Adrenal gland (tissue), 12 donors: Measurements from ENCODE around the gene SMAP2. TPM values are rescaled to one million over a fixed set of nuclear protein-coding genes. Genes with fewer than 3 reads are reported as not detected.
A peak's percentile ranks its signal among the peaks of the same experiment; 100 is the strongest.

Experiments
- DNase-seq, 7 donors: peaks; one replicate each; pipeline ENCODE4 v3.0.0-alpha.2; 2019 to 2020
- H3K27ac ChIP-seq, 5 donors: fragments of 200-600 bp; sonication (generic) in 4 of 5; 1 replicate in 3 of 5; 2 replicates in 2 of 5; pipeline versions ENCODE4 v1.5.1 to v1.8.0; 2016 to 2020; ENCODE audit warnings: mild to moderate bottlenecking in 1 of 5
- H3K27me3 ChIP-seq: fragments of 200-600 bp; 2 replicates; pipeline ENCODE4 v1.8.0; 2021
- H3K36me3 ChIP-seq, 2 donors: fragments of 200-600 bp; replicated peaks in 1 of 2; 1 replicate in 1 of 2; 2 replicates in 1 of 2; pipeline versions ENCODE4 v1.5.1 to v1.8.0; 2018 to 2022
- H3K4me1 ChIP-seq, 2 donors: fragments of 200-600 bp; replicated peaks in 1 of 2; 1 replicate in 1 of 2; 2 replicates in 1 of 2; pipeline versions ENCODE4 v1.5.1 to v1.8.0; 2018 to 2021
- H3K4me3 ChIP-seq, 4 donors: fragments of 200-600 bp; sonication (generic) in 3 of 4; one replicate each; pipeline ENCODE4 v1.5.1; 2016 to 2018
- H3K9me3 ChIP-seq, 3 donors: fragments of 200-600 bp; sonication (generic) in 1 of 3; replicated peaks in 1 of 3; 1 replicate in 2 of 3; 2 replicates in 1 of 3; pipeline versions ENCODE4 v1.5.1 to v1.8.0; 2016 to 2021
- POLR2A ChIP-seq, 2 donors: fragments of 450-650 bp; IDR thresholded peaks; one replicate each; pipeline ENCODE4 v1.6.1; 2017; ENCODE audit warnings: antibody characterized with exemption in 2 of 2, mild to moderate bottlenecking in 2 of 2, moderate library complexity in 1 of 2
- WGBS, 4 donors: extraction: QIAGEN DNeasy Blood & Tissue Kit in 2 of 4; methylation state at CpG; one replicate each; pipeline versions ENCODE4 v1.1.5 to v1.1.7; 2013 to 2017; 5-methylcytosine and 5-hydroxymethylcytosine counted together
- intact Hi-C, 2 donors: fragments of 100-400 bp; cut with DNase I; formaldehyde crosslinking; loops; one replicate each; pipeline versions ENCODE4 v1.14.1 to v1.15.0; 2022 to 2023
- polyA plus RNA-seq, 3 donors: library from polyadenylated mRNA; stranded (reverse); fragments of 200-250 nt in 2 of 3; fragments of 350-450 nt in 1 of 3; fragmentation: Illumina TruSeq in 1 of 3; extraction: RNeasy Lipid Tissue Mini Kit (QIAGEN cat#74804) in 1 of 3; gene quantifications; one replicate each; pipeline ENCODE4 v1.2.3, GENCODE V29; 2013 to 2014
- total RNA-seq, 9 donors: library from RNA; depleted of rRNA in 4 of 9; stranded (reverse); fragments of >200 nt in 4 of 9; fragments of 120-200 nt in 1 of 9; fragmentation: NEBNext Ultra II Directional in 1 of 9; extraction: Animal tissue kit (Norgen Biotek cat#: 25700) in 1 of 9; gene quantifications; one replicate each; pipeline versions ENCODE4 v1.1.0 to v1.2.4, GENCODE V29; 2013 to 2023
- TF ChIP-seq, protein P1 (sequence below), 6 experiments: fragments of 450-650 bp in 4 of 6; fragments of 200-600 bp in 2 of 6; sonication (generic) in 1 of 6; IDR thresholded peaks; 1 replicate in 5 of 6; 2 replicates in 1 of 6; pipeline versions ENCODE4 v1.5.1 to v1.8.0; 2016 to 2021; ENCODE audit warnings: antibody characterized with exemption in 6 of 6, mild to moderate bottlenecking in 2 of 6, moderate library complexity in 1 of 6
- donor health status: healthy with polysubstance abuse.
- donor health status: Bipolar disorder and iron deficiency.
- donor health status: DM: yes; HTN: yes; CAD: no.
- donor health status: DM: no; HTN: no; CAD: no.
- donor health status: DM: no; HTN: no; CAD: no.
- donor health status: DM: yes; HTN: yes; CAD: no.

Gene SMAP2
- total and polyA plus RNA-seq, 12 donors = 15.0 to 55.9 (median 36.3) TPM

DNA sequence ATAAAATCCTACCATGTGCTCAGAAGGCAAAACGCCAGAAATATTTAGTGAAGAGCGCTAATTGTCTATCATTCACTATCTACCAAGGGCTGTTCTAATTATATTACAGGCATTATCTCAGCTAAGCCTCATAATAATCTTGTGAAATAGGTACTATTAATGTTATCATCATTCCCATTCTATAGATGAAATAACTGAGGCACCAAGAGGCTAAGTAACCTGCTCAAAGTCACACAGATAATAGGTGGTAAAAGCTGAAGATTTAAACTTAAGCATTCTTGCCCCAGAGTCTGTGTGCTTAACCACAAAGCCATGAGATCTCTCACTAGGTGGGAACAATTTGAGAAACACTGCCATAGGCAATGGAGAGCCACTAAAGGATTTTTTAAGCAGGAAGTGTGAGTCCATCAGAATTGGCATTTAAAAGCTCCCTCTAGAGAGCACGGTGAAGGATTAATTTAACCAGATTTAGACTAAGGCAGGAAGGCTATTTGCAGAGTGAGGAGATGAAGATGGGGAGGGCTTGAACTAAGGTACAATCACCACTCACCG lies 1.7 kb upstream of the SMAP2 start:
- DNase-seq = no peak
- Histone ChIP-seq H3K27ac (no peak overlapping the region), H3K9me3 (no peaks in the 10 kb centered on the region), H3K4me3 (no peak overlapping the region), H3K36me3 (no peaks in the 10 kb centered on the region), H3K4me1 (peaks cover 0 to 15% of the 10 kb centered on the region in 2 donors), H3K27me3 (no peaks in the 10 kb centered on the region)
- intact Hi-C loops = no loop called here
- no peak for TF ChIP-seq POLR2A (IDR thresholded peaks at IDR 0.05)
- TF ChIP-seq, protein P1, sequence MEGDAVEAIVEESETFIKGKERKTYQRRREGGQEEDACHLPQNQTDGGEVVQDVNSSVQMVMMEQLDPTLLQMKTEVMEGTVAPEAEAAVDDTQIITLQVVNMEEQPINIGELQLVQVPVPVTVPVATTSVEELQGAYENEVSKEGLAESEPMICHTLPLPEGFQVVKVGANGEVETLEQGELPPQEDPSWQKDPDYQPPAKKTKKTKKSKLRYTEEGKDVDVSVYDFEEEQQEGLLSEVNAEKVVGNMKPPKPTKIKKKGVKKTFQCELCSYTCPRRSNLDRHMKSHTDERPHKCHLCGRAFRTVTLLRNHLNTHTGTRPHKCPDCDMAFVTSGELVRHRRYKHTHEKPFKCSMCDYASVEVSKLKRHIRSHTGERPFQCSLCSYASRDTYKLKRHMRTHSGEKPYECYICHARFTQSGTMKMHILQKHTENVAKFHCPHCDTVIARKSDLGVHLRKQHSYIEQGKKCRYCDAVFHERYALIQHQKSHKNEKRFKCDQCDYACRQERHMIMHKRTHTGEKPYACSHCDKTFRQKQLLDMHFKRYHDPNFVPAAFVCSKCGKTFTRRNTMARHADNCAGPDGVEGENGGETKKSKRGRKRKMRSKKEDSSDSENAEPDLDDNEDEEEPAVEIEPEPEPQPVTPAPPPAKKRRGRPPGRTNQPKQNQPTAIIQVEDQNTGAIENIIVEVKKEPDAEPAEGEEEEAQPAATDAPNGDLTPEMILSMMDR (IDR thresholded peaks at IDR 0.05) = no peak
- WGBS, 4 donors = 65 to 74% (median 71%) methylated on average over 4 of the region's 4 CpGs

DNA sequence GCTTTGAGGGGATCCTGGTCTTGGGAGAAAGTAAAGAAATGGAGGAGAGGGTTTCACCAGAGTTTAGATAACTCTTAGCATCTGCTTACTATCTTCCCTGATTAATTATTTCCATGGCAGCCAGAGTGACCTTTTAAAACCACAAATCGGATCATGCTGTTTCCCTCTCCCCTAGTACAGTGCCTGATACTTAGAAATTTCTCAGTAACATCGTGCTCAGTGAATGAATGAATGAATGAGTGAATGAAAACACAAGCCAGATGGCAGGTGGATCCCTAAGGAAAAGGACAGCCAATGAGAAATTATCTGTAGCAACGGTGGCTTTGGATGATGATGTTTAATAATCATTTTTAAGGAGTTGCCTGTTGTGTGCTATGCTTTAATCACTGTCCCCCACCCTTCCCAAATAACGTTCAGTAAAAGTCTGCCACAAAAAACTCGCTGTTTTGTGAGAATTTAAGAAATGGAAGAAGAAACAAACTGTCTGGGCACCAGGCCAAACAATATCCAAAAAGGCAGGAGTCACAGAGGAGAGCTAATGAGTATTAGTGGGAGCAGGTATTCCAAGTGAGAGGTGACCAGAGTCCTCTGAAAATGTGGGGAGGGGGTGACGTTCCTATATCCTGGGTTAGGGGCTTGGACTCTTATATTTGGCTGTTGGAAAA lies 737 bp upstream of the SMAP2 start:
- TF ChIP-seq, protein P1 (IDR thresholded peaks at IDR 0.05) = no peak
- TF ChIP-seq POLR2A (IDR thresholded peaks at IDR 0.05) = no peak
- no peaks in the 10 kb centered on the region for H3K36me3 ChIP-seq
- 31 to 41% (median 35%) methylated on average over 6 of the region's 6 CpGs for whole genome bisulfite sequencing, 4 donors
- H3K4me1 ChIP-seq = peaks cover 0 to 15% of the 10 kb centered on the region in 2 donors
- no peak overlapping the region for H3K27ac ChIP-seq
- no peaks in the 10 kb centered on the region for H3K9me3 ChIP-seq
- H3K27me3 ChIP-seq = no peaks in the 10 kb centered on the region
- peak in 1 of 7 donors; percentile 33 for DNase-seq
- intact Hi-C loops = no loop called here
- peak overlapping the region in 1 of 4 donors; percentile 72 for H3K4me3 ChIP-seq

DNA sequence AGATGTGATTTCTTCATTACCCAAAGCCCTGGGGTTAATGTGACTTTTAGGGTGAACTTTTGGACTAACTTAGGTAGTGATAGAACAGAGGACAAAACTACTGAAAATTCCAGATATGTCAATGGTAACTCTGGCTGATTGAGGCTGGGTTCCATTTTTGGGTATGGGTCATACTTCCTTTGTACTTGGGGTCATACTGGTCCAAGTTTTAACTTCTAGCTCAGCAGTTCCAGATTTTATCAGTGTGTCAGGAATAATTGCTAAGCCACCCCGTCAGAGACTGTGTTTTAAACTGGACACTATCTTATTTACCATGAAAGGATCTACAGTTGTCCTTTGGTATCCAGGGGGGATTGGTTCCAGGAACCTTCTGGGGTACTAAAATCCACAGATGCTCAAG lies 4.0 kb downstream of the SMAP2 start:
- no peaks in the 10 kb centered on the region for H3K9me3 ChIP-seq
- TF ChIP-seq, protein P1 (IDR thresholded peaks at IDR 0.05) = no peak
- TF ChIP-seq POLR2A (IDR thresholded peaks at IDR 0.05) = no peak
- no peaks in the 10 kb centered on the region for H3K27me3 ChIP-seq
- H3K4me3 ChIP-seq = no peak overlapping the region
- no peak for DNase-seq
- H3K4me1 ChIP-seq = peaks cover 0 to 37% of the 10 kb centered on the region in 2 donors
- intact Hi-C loops = no loop called here
- WGBS, 4 donors = 60 to 70% (median 63%) methylated on average over 1 of the region's 1 CpG; no CpG with 5 or more reads in 1 of the 4 donors
- no peaks in the 10 kb centered on the region for H3K36me3 ChIP-seq
- no peak overlapping the region for H3K27ac ChIP-seq

DNA sequence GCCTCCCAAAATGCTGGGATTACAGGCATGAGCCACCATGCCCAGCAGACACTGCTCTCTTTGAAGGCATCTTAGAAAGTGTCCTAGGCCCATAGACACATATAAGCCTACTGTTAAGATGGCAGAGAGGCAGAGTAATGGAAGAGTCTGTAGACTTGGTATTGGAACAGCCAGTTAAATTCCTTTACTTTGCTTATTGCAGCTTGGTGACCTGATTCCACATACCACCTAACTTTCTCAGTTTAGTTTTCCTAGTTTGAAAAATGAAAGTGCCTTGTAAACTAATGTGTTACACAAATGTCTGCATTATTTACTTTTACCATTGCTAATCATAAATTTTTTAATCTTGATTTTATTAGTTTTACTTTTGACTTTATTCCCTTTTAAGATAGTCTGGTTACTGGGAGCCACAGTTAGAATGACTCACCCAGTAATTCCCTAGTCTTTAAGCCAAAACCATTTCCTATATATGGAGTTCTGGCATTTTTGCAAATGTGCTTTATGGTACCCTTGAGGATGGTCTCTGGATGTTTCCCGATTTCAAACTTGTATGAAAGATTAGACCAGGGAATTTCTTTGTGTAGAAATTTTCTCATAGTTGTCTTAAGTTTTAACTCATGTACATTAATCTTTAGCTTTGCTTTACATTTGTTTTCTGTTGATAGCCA lies 6.4 kb downstream of the SMAP2 start:
- no peak overlapping the region for H3K4me3 ChIP-seq
- H3K27ac ChIP-seq = peak overlapping the region in 1 of 5 donors; percentile 11
- intact Hi-C loops = no loop called here

More for the DNA sequence above, 6.4 kb downstream of the SMAP2 start:
- H3K27me3 ChIP-seq = no peaks in the 10 kb centered on the region
- TF ChIP-seq, protein P1 (IDR thresholded peaks at IDR 0.05) = no peak
- TF ChIP-seq POLR2A (IDR thresholded peaks at IDR 0.05) = no peak
- peaks cover 7 to 54% of the 10 kb centered on the region in 2 donors for H3K4me1 ChIP-seq
- no peaks in the 10 kb centered on the region for H3K9me3 ChIP-seq
- DNase-seq = no peak
- 28 to 75% (median 42%) methylated on average over 1 of the region's 1 CpG for WGBS, 4 donors
- H3K36me3 ChIP-seq = no peaks in the 10 kb centered on the region
